Measurements from ENCODE around the gene CAMSAP1.

CAMSAP1 gene

DNA sequence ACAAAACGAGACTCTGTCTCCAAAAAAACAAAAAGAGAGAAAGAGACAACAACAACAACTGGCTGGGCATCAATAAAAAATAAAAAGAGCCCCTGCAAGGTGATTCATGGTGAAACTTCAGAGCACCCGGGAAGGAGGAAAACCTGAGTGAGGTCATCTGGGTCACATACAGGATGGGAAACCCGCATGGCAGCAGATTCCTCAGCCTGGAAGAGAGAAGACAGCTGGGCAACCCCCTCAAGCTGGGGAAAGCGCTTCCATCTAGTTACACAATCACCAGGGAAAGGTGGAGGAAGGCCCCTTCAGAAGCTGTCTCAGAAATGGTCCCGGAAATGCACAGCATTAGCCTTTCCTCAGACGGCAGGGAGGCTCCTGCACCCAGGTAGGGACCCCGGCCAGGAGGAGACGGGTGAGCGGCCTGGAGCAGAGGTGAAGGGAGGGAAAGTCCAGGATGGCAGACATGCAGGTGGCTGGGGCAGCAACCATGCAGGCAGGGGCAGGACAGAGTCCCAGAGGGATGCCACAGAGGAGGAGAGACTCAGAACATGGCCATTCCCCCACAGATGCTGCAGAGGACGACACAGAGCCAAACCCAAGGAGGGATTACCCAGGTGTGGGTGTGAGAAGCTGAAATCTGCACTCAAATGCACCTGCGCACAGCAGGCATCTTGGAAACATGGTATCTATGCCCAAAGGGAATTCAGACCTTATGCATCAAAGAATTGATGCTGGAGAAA lies 29.4 kb downstream of the CAMSAP1 start:
- no peak for DNase-seq

DNA sequence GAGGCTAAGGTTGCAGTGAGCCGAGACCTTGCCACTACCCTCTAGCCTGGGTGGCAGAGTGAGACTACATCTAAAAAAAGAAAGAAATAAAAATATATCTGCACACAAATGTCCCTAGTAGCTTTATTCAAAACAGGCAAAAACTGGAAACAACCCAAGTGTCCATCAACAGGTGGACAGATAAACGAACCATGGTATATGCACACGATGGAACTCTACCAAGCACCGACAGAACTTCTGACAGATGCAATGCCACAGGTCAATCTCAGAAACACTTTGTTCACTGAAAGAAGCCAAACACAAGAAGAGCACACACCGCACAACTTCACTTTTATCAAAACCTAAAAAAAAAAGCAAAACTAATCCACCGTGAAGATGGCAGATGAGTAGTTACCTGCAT lies 30.4 kb downstream of the CAMSAP1 start:
- no peak for DNase-seq

- no peak for DNase-seq
These were observed 32.5 kb downstream of the CAMSAP1 start for GRCh38 chr9:135874859-135875258.

DNA sequence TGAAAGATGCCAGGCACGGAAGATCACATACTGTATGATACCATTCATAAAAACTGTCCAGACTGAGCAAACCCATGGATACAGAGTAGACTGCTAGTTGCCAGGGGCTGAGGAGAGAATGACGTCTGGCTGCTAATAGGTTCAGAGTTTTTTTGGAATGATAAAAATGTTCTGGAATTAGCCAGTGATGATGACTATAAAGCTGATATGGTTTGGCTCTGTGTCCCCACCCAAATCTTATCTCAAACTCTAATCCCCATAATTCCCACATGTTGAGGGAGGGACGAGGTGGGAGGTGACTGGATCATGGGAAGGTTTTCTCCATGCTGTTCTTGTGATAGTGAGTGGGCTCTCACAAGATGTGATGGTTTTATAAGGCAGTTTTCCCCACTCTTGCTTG lies 37.4 kb downstream of the CAMSAP1 start:
- DNase-seq = no peak

DNA sequence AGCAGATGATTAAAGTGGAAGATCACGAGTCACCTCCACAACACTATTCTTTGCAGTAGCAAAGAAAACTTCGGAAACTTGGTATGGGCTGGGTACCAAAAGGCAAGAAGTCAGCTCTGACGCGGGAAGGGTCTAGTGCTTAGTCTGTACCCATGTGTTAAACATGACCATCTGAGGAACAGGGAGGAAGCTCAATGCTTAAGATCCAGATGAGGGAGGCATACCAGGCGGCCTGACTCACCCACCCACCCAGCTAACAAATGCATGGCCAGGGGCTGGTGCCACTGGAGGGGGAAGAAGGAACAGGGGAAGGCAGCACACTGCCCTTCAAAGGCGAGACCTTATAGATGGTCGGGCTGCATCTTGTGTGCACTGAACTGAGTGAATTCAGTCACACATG lies 41.8 kb downstream of the CAMSAP1 start:
- no peak for DNase-seq

GRCh38 chr9:135864447-135865049 lies 42.8 kb downstream of the CAMSAP1 start:
- DNase-seq = no peak

- no peak for DNase-seq
These were observed 44.5 kb downstream of the CAMSAP1 start for GRCh38 chr9:135862809-135863208.

- no peak for DNase-seq
These were observed 48.7 kb downstream of the CAMSAP1 start for GRCh38 chr9:135858491-135859185.

GRCh38 chr9:135857843-135858242 lies 49.5 kb downstream of the CAMSAP1 start:
- no peak for DNase-seq

GRCh38 chr9:135857371-135857786 lies 50.0 kb downstream of the CAMSAP1 start:
- no peak for DNase-seq

DNA sequence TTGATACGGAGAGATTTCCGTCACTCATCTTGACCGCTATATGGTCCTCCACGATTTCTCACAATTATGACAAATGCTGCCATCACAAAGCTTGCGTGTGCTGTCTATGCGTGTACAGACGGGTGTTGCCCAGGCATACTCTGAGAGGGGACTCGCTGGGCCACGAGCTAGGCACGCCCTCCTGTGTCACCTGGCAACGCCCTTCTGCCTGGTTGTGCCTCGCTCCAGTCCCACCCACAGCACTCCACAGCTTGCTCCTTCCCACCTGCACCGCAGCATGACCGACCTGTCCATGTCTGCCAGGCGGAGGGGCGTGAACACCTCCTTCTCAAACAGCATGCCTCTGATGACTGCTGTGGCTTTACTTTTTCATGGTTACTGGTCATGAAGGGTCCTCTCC lies 55.6 kb downstream of the CAMSAP1 start:
- DNase-seq = no peak

DNA sequence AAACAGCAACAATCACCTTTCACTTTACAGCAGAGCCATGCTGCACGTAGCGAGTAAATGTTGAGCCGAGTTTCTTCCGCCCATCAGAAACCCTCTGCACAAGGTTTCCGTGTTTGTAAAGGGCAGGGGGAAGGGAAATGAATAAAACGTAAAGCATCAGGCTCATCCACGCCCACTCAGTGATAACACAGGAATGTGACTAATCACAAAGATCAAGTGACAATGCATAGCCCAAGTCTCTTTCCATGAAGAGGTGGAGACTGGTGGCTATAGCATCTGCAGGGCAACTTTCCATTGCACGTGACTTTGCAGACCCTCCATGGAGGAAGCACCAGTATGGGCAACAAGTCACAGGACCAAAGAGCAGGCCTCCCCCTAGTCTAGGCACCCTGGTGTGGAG lies 56.6 kb downstream of the CAMSAP1 start:
- no peak for DNase-seq

DNA sequence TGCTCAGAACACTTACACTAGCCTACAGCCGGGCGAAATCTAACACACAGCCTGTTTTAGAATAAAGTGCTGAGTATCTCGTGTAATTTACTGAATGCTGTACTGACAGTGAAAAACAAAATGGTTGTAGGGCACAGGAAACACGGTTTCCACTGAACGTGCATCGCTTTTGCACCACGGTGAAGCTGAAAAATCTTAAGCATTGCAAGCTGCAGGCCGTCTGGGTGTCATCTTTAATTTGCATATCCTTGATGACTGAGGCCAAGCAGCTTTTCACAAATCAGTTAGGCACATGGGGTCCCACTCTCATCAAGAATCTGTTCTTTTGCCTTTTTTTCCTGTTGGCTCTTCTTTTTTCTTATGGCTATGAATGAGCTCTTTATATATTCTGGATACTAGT lies 58.2 kb downstream of the CAMSAP1 start:
- no peak for DNase-seq

DNA sequence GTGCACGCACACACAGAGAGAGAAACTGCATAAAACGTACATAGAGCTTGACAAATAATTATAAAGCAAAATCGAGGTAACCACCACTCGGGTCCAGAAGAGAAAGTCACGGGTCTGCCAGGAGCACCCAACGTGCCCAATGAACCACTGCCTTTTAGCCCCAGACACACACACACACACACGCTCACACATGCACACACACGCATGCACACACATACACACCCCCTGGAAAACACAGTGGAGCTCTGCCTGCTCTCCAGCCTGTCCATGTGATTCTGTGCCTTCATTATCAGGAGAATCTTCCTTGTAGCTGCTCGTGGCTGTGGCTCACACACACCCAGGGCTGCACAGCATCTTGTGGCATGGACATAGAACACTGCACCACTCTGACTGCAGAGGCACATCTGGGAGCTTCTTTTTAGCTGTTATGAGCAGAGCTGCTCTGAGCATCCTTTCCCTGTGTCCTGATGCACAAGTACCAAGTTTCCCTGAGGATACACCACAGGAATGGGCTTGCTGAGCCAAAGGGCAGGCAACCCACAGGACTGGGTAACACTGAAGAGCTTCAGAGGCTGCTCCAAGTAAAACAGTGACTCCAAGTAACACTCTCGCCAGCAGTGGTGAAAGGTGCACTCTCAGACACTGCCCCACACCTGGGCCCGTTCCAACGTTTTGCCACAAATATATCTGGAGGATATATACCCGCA lies 58.9 kb downstream of the CAMSAP1 start:
- DNase-seq = no peak

DNA sequence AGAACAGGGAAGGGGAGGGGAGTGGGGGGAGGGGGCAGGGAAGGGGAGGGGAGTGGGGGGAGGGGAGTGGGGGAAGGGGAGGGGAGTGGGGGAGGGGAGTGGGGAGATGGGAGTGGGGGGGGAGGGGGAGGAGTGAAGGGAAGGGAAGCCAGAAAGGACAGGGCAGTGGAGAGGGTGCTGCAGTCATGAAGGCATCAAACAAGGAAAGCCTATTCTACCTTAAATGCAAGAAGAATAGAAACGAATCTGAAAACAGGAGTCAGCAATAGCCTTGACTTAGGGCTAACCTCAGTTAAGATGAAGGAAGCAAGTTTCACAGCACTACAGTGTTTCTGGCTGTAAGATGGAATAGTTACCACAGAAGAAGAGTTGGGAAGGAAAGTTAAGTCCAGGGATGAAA lies 59.5 kb downstream of the CAMSAP1 start:
- DNase-seq = no peak

- DNase-seq = no peak
These were observed 66.8 kb downstream of the CAMSAP1 start for GRCh38 chr9:135840539-135840938.

- no peak for DNase-seq
These were observed 67.2 kb downstream of the CAMSAP1 start for GRCh38 chr9:135840107-135840506.

DNA sequence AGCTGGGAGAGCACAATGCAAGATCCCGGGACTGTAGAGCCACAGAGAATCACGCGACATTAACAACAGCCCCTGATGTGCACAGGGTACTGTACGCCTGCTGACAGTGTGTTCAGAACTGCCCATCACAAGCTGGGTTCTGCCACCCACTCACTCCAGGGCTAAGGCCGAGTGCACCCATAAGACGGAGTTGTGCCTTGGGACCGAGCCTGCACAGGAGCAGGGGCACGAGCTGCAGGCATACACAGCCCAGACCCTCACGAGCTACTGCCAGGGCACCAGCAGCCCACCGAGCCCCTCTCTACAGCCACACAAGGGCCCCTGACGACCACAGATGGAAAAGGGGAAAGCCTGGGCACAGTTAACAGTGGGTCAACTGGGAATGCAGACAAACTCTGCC lies 67.8 kb downstream of the CAMSAP1 start:
- DNase-seq = no peak

DNA sequence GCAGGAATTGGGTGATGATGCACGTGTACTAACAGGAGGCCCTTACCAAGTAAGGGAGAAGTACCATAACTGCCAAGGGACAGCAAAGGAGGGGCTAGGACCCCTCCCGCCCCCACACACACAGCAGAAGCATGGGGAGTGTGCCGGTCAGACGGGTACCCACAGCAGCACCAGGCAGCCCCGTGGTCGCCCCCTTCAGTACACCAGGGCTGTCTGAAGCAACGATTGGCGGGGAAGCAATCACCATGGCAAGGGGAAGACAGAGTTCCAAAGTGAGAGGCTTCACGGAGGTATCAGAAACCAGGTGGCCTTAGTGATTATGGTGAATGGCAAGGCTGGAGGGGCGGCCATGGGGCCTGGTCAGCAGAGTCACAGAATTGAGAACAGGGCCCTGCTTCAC lies 72.2 kb downstream of the CAMSAP1 start:
- DNase-seq = no peak

GRCh38 chr9:135833864-135834263 lies 73.5 kb downstream of the CAMSAP1 start:
- DNase-seq = no peak

GRCh38 chr9:135830496-135830895 lies 76.8 kb downstream of the CAMSAP1 start:
- DNase-seq = no peak

DNA sequence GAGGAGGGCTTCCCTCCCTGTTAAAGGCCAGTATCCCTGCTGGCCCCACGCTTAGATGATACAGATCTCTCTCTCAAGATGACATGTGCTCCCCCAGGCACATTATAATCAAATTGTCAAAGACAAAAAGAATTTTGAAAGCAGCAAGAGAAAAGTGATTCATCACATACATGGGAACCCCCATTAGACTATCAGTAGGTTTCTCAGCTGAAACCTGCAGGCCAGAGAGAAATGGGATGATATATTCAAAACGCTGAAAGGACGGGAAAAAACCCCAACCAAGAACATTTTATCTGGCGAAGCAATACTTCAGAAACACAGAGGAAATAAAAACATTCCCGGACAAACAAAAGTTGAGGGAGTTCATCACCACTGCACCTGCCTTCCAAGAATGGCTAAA lies 78.7 kb downstream of the CAMSAP1 start:
- no peak for DNase-seq

DNA sequence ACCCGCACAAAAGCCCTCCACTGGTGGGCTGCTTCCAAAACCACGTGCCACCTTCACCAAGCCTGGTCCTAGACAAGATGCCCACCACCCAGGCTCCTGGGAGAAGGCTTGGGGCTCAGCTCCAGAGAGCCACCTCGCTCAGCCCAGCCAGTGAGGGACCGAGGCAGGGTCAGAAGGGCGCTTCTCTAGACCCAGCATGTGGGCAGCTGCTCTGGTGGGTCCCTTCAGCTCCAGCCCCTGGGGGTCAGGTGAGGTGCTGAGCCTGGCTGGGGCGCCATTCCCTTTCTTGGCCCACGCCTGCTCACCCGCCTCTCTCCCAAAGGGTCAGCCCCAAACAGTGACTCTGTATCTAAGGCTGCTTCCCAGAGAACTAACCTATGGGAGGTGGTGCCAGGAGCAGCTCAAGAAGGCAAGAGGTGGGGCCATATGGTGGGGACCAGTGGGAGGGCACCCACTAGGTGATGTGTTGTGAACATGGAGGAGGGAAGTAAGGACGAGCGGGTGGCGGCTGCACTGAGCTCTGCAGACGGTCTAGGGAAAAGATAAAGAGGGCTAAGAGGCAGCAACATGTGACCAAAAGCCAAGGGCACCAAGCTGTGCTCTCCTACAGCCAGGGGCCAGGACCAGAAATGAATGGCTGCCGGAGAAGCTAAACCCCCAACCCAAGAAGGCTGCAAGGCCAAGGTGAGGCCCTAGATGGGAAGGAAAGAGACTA lies 79.3 kb downstream of the CAMSAP1 start:
- no peak for DNase-seq

Measured in GOT3 (cell line).